GM18520 (cell line): ENCODE results near the gene C19orf44.

Experiments
- ATAC-seq: cut with Tn5 transposase; IDR thresholded peaks from one replicate; pipeline ENCODE4 v1.9.1; 2021; ENCODE audit not compliant: unreplicated experiment

The C19orf44 gene

DNA sequence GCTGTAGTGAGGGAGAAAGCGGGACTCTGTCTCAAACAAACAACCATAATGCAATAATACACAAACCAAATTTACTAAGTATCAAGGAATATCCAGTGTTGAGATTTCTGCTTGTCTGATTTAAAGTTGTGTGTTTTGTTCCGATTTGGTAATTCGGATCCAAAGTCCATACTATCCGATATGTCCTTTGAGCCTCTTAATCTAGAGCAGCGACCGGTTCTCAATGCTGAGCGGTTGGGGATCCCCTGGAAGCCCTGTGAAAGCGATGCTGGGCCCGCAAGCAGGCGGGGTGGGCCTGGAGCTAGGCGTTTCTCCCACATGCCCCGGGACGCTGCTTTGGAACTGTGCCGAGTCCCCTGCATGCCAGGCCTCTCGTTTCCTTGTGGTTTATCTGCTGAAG lies 20.2 kb downstream of the C19orf44 start:
- ATAC-seq = no peak

DNA sequence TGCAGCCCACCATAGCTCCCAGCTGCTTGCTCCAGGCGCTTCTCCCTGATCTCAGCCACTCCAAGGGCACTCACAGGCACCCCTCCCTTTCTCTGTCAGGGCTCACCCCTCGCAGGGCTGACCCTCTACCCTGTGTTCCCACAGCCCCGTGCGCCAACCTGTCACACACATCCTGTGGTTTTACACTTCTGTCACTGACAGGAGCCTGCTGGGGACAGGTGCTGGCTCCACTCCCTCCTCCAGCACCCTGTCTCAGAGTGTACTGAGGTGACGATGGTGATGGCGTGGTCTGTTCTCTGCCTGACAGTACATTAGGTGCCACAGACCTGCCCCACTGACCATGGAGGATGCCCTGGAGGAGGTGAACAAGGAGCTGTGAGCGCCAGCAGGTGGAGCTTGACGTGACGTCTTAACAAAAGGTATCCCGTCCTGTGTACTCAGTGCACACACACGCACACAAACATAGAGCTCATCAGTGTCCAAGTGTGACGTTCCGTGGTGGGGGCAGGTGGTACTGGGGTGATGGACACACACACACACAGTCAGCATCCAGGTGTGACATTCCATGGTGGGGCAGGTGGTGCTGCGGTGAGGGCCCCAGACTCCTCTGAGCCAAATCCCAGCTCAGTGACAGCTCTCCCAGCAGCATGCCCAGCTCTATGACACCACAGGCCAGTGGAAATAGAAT lies 20.9 kb downstream of the C19orf44 start:
- no peak for ATAC-seq

- ATAC-seq = no peak
These were observed 21.9 kb downstream of the C19orf44 start for GRCh38 chr19:16518061-16518460.

DNA sequence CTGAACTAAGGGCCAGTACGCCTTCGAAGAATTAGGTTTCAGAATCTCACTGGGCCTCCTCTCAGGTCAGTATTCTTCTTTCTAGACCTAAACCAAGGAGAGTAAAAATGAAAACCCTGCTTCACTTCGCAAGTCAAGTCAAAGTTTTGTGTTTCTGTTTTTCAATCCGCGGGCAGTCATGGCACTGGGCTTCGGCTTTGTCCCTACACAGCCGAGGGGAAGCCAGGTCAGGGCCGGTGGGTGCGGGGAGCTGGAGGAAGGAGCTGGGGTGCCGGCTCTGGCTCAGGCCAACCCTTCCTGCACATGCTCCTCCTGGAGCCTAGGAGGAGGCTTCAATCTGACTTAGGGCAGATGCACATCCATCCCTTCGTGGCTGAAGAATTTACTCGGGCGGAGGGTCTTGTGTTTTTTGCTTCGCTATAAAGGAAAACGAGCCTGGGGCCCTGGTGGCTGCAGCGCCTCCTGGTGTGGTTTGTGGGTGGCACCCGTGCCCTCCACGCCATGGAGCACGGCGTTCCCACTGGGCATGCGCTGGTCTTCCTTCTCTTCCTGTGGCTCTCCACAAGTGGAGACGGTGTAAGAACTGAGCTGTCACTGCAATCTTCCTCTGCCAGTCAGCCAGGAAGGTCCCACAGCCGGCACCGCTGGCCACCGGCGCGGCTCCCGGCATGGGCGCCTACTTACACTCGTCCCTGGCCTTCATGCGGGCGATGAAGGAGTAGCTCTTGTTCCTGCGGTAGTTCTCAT lies 22.5 kb downstream of the C19orf44 start:
- ATAC-seq = no peak

- no peak for ATAC-seq
These were observed 23.1 kb downstream of the C19orf44 start for GRCh38 chr19:16519230-16519687.

- ATAC-seq = no peak
These were observed 24.1 kb downstream of the C19orf44 start for GRCh38 chr19:16520074-16520973.

- no peak for ATAC-seq
These were observed 24.9 kb downstream of the C19orf44 start for GRCh38 chr19:16520986-16521624.

GRCh38 chr19:16521715-16522289 lies 25.6 kb downstream of the C19orf44 start:
- no peak for ATAC-seq

- ATAC-seq = no peak
These were observed 26.6 kb downstream of the C19orf44 start for GRCh38 chr19:16522559-16523377.

DNA sequence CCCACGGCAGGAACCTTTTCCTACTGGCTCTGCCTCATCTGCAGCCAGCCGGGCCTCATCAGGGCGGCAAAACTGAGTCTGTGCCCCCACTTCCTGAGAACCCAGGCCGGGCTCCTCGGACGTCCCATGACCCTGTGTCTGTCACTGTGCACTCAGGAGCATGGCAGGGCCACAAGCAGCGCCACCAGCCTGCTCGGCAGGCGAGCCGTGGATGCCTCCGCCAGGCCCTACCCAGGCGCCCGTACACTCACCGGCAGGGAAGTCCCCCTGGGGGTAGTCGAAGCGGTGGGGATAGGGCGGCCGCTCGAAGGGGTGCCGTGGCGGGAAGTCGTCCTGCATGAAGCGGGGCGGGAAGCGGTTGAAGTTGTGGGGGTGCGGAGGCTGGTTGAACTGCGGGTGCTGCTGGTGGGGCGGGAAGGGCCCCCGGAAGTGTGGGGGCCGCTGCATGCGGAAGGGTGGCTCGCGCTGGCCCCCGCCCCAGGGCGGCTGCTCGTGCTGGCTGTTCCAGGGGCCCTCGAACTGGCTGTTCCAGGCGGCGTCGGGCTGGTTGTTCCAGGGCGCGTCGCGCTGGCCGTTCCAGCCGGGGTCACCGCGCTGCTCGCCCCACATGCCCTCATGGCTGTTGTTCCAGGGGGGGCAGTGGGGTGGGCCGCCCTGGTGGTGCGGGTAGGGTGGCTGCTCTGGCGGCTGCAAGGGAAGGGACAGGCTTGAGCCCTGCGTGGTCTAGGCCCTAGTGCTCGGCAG lies 29.0 kb downstream of the C19orf44 start:
- no peak for ATAC-seq

- no peak for ATAC-seq
These were observed 29.7 kb downstream of the C19orf44 start for GRCh38 chr19:16525751-16526481.

DNA sequence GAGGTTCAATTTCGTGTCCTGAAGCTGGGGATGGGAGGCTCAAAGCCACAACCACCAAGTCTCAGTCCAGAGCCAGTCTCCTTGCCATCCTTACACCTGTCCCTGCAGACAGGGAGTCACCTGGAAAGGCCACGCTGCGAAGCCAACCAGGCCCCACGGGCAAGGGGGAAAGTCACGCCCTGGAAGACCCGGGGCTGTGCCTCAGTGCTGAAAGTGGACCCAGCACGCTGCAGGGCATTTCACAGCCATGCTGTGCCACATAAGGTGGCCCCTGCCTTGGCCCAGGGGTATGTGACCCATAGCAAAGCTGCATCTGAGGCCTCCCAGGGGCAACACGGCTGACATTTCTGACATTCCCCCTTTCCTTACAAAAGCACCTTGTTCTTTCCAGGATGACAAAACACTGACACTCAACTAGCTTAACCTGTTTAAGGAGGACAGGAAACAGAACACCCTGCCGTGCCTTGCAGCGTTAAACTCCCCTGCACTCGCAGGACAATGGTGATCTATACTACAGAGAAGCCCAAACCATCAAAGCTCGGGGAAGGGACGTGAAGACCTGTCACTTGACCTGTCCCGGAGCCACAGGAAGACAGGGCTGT lies 31.2 kb downstream of the C19orf44 start:
- no peak for ATAC-seq

GRCh38 chr19:16527971-16528521 lies 31.9 kb downstream of the C19orf44 start:
- no peak for ATAC-seq

GRCh38 chr19:16529466-16530144 lies 33.4 kb downstream of the C19orf44 start:
- ATAC-seq = no peak

- no peak for ATAC-seq
These were observed 34.6 kb downstream of the C19orf44 start for GRCh38 chr19:16530540-16531379.

DNA sequence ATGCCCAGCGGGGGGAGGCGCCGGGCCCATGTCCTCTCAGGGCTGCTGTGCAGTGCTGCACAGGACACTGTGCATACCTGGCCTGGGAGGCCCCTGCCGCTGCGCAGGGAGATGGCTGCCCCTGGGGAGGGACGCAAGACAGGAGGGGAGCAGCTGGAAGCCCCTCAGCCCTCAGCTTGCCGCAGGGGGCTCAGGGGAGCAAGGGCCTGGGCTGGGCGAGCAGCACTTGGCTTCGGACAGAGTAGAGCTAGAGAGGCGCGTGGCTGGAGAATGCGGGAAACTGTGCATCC lies 35.1 kb downstream of the C19orf44 start:
- ATAC-seq = no peak
